GM21529 (cell line): Measurements from ENCODE around the gene FOXA1.

Experiments
- ATAC-seq: cut with Tn5 transposase; IDR thresholded peaks from one replicate; pipeline ENCODE4 v1.9.1; 2021; ENCODE audit not compliant: unreplicated experiment

FOXA1 gene

DNA sequence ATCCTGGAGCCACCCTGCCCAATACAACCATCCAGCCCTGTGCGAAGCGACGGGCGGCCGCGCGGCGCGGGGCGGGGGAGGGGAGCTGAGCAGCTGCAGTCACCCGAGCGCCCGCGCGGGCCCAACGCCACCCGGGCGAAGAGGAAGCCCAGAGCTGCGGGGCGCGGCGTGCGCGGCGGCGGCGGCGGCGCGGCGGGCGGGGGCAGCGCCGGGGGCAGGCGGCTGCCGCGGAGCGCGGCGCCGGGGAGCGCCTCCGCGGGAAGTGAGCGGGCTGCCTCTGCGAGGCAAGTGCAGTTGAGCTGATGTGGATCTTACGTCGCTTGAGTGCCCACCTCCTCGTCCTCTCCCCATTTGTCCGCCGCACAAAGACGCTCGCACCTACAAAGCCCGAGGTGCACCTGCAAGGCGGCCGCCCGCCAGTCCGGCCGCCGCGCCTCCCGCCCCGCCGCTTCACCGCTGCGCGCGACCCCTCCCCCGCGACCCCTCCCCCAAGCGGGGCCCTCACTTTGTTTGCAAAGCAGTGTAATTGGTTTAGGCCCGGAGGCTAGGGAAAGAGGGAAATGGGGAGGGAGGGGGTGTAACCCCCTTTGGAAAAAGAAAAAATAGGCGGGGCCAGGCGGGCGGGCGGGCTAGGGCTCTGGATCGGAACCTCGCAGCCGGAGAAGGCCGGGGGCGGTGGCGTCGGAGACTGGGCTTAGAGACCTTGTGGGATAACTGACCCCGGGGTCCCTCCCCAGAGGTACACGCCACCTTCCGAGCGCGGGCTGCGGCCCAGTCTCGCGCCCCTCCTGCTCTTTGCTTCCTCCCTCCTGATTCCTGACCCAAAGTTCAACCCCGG lies at the start of gene FOXA1, which contains the start of gene TTC6:
TSS of gene FOXA1 (minus strand) at position 279 of the 838 bp plus-strand sequence. CDS start at position 2, 277 bp downstream.
TSS of gene TTC6 (plus strand) at position 659 of the 838 bp plus-strand sequence. CDS start 26,436 bp downstream, outside the sequence.
- no peak for ATAC-seq

DNA sequence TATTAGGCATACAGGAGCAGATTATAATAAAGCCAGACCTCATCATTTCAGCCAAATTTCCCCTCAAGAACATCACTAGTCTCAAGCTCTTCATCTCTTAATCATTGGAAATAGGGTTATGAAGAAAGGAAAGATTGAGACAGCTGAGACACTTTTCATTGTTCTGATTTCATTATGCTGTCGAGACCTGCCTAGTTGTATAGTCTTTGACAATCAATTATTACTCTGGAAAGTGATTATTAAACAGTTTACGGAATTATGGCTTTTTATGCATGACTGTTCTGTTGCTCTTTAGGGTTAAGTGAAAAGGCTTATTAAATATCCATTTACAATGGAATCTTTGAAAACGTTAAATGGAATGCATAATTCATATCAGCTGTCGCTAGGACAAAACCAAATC lies 48.7 kb upstream of the FOXA1 start:
- ATAC-seq = no peak

DNA sequence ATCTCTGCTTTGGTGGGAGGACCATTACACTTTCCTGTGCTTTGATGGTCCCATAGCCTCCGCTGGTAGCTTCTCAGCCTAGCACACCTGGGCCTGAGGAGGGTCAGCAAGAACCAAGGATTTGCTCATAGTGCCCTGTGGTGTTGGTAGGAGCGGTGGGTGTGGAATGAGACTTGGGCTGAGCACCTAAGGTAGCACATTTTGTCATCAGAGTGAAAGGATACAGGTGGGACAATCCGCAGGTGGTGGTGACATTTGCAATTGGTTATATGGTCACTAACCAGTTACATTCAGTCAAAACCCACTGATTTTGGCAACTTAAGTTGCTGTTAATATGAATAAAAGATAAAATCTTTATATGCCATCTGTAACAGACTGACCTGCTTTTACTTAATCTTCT lies 47.1 kb upstream of the FOXA1 start:
- ATAC-seq = no peak

DNA sequence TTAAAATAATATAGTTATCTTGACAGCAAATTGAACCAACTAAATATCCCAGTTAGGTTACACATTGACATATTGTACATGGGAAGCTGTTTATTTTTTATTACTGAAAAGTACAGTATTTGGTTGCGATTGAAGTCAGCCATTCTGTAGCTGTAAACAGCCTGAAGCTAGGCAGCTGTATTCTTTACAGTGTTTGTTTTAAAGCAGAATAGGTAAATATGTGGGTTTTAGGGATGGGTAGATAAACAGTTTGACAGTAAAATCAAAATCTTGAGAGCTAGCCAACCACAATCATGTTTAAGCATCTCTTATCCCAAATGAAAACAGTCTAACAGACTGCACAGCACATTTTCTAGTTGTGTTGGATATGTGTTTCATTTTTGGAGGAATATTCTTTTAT lies 46.1 kb upstream of the FOXA1 start:
- no peak for ATAC-seq

DNA sequence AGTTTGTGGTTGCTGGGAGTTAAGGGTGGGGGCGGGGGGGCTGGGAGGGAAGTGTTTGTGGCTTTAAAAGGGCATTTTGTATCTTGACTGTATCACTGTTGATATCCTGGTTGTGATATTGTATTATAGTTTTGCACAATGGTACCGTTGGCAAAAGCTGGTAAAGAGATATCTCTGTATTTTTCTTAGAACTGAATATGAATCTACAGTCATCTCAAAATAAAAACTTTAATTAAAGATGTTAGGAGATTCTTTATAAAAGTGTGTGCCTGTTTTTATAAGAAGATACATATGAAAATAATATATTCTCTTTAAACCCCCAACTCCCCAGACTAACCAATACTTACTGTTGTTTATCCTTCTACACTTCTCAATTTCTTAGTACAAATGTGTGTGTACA lies 43.5 kb upstream of the FOXA1 start:
- no peak for ATAC-seq

DNA sequence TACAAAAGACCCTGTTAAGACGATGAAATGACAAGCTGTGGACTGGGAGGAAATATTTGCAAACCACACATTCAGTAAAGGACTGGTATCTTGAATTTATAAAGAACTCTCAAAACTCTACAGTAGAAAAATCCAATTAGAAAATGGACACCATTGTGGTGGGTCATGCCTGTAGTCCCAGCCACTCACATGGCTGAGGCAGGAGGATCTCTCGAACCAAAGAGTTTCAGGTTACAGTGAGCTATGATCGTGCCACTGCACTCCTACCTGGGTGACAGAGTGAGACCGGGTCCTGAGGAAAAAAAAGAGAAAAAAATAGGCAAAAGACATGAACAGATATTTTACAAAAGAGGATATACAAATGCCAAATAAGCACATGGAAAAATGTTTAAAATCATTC lies 42.3 kb upstream of the FOXA1 start:
- ATAC-seq = no peak

DNA sequence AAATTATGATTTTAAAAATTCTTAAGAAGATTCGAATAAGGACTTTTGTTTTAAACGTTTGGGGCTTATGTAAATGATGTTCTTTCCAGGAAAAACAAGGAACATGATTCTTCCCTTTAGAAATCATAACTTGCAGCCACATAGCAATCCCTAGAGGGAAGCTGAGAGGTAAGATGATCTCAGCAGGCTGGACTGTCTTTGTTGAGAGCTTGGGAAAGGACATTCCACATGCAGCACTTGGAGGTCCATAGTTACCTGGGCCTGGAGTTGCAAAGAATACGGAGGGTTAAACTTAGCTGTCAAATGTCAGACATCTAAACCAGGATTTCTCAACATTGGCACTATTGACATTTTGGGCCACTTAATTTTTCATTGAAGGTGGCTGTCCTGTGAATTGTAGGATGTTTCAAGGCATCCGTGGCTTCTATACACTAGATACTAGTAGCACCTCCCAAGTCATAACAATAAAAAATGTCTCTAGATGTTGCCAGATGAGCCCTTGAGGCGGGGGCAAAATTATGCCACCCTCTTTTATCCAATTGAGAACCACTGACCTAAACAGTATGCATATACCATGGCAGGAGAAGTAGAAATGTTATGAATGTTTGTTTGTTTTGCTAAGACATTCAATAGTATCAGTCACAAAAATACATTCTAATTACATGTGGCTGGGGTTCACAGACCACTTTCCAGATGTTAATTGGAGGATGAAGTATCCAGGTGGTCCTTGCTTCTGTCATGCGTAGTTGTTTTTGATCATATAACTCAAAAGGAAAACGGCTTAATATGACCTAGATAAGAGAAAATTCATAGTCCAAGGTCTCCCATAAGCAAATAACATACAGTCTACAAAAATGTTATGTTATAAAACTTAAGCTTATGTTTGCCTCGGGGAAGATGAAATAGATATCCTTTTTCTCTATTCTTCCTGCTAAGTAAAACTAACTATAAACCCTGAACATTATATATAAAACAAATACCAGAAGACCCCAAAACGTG lies 30.8 kb upstream of the FOXA1 start:
- no peak for ATAC-seq

- no peak for ATAC-seq
Measured at GRCh38 chr14:37623971-37624370, 28.9 kb upstream of the FOXA1 start.

- ATAC-seq = no peak
Measured at GRCh38 chr14:37623426-37623951, 28.4 kb upstream of the FOXA1 start.

DNA sequence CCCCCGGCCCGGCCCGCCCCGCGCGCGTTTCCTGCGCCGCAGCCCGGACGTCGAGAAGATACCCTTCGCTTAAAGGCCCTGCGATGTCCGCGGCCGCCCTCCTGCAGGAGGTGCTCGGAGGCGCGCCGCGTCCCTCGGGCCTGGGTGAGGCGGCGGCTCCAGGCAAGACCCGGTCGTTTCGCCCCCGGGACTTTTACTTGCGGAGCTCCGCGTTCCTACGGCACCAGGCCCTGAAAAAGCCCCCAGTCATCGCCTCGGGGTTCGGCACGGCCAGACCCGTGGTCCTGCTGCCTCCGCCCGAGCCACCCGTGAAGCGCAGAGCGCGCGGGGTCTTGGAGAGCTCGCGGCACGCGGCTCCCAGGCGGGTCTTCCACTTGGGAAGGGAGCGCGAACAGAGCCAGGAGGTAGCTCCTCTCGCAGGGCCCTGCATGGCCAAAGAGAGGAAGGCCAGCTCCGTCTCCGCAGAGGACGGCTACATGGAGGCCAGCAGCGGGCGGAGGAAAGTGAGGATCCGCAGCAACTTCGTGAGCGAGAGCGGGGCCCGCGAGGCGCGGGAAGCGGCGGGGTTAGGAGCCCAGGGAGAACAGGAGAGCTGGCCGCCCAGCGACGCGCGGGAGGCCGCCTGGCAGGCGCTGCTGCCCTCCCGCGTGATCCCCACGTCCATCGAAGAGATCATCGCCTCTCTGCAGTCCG lies 27.3 kb upstream of the FOXA1 start:
- no peak for ATAC-seq

DNA sequence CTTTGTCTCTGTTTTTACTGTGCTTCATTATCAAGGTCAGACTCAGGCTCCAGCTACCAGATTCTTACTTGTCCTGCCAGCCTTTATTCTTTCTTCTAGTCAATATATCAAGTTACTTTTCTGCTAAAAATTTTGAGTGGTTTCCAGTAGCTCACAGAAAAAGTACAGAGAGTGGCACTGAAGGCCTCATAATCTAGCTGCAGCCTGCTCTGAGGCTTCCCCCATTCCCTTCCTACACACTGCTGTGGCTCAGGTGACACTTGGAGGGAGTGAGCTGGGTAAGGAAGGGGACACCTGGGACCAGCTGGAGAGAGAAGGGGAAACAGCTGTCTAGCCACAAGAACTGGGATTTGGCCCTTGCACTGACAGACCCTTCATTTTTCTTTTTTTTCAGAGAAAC lies 25.8 kb upstream of the FOXA1 start:
- no peak for ATAC-seq

- no peak for ATAC-seq
Measured at GRCh38 chr14:37618498-37619028, 23.5 kb upstream of the FOXA1 start.

- ATAC-seq = no peak
Measured at GRCh38 chr14:37617864-37618365, 22.9 kb upstream of the FOXA1 start.

DNA sequence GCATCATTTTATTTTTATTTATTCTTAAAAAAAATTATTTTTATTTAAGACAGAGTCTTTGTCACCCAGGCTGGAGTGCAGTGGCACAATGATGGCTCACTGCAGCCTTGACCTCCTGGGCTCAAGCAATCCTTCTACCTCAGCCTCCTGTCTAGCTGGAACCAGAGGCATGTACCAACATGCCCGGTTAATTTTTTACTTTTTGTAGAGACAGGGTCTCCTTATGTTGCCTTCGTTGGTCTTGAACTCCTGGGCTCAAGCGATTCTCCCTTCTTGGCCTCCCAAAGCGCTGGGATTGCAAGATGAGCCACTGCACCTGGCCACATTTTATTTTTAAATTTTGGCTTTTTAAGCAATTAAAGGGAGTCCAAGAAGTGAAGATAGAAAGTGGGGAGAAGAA lies 21.8 kb upstream of the FOXA1 start:
- ATAC-seq = no peak

GRCh38 chr14:37615582-37616289 lies 20.7 kb upstream of the FOXA1 start:
- no peak for ATAC-seq

DNA sequence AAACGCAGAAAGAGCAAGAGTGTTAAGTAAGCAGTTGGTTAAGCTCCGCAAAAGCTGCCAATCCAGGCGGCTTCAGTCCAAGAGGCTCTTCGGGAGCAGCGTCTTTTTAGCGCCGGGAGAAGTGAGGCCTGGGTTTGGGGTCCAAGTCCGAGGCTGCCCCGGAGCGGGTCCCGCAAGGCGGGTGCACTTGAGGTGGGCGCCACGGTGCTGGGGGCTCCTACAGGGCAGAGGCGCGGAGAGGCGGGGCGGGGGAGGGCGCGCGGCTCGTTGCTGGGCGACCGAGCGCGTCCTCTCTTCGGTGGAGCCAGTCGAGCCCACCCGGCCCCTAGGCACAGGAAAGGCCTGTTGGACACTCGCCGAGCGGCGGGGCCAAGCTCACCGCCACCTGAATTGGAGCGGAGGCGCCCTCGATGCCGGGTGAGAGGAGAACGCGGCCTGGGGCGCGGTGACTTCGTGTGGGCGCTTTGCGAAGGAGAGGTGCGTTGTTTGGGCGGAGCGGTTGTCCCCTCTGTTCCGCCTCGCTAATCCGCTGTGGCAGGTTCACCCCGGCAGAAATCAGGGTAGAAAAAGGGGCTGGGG lies 16.0 kb upstream of the FOXA1 start:
- no peak for ATAC-seq

GRCh38 chr14:37608649-37609048 lies 13.6 kb upstream of the FOXA1 start:
- no peak for ATAC-seq

GRCh38 chr14:37606678-37607077 lies 11.6 kb upstream of the FOXA1 start:
- no peak for ATAC-seq

- no peak for ATAC-seq
Measured at GRCh38 chr14:37603688-37604251, 8.7 kb upstream of the FOXA1 start.
